Rectal smooth muscle tissue (tissue), 1 donor: ENCODE measurements around the gene PSAPL1.

Experiments used
- H3K27ac ChIP-seq: one replicate; pipeline ENCODE4 v1.7.0; 2013; ENCODE audit warnings: low read depth, low read length, inconsistent platforms
- H3K27me3 ChIP-seq: one replicate; pipeline ENCODE4 v1.7.0; 2013; ENCODE audit warnings: low read length; ENCODE audit not compliant: control insufficient read depth, insufficient read depth
- H3K36me3 ChIP-seq: one replicate; pipeline ENCODE4 v1.7.0; 2013; ENCODE audit warnings: low read length; ENCODE audit not compliant: control insufficient read depth, insufficient read depth
- H3K4me1 ChIP-seq: one replicate; pipeline ENCODE4 v1.7.0; 2013; ENCODE audit warnings: low read length; ENCODE audit not compliant: control insufficient read depth, insufficient read depth
- H3K4me3 ChIP-seq: one replicate; pipeline ENCODE4 v1.7.0; 2013; ENCODE audit warnings: low read length
- H3K9ac ChIP-seq: one replicate; pipeline ENCODE4 v1.7.0; 2013; ENCODE audit warnings: low read length

PSAPL1 gene

GRCh38 chr4:7388627-7389026 lies 46.1 kb downstream of the PSAPL1 start:
- Histone ChIP-seq H3K27me3 (no peaks in the 10 kb centered on the region), H3K9ac (no peak overlapping the region), H3K4me1 (no peaks in the 10 kb centered on the region), H3K36me3 (no peaks in the 10 kb centered on the region), H3K27ac (no peak overlapping the region), H3K4me3 (no peak overlapping the region)

GRCh38 chr4:7387925-7388324 lies 46.8 kb downstream of the PSAPL1 start:
- no peaks in the 10 kb centered on the region for H3K27me3 ChIP-seq
- no peaks in the 10 kb centered on the region for H3K36me3 ChIP-seq
- H3K4me1 ChIP-seq = no peaks in the 10 kb centered on the region
- no peak overlapping the region for H3K27ac ChIP-seq
- H3K4me3 ChIP-seq = no peak overlapping the region
- H3K9ac ChIP-seq = no peak overlapping the region

GRCh38 chr4:7384929-7385890 lies 49.5 kb downstream of the PSAPL1 start:
- no peak overlapping the region for H3K9ac ChIP-seq
- H3K27me3 ChIP-seq = no peaks in the 10 kb centered on the region
- no peak overlapping the region for H3K27ac ChIP-seq
- H3K4me3 ChIP-seq = no peak overlapping the region
- H3K4me1 ChIP-seq = peaks cover 1% of the 10 kb centered on the region
- H3K36me3 ChIP-seq = no peaks in the 10 kb centered on the region

- no peak overlapping the region for H3K9ac ChIP-seq
- no peak overlapping the region for H3K27ac ChIP-seq
- H3K36me3 ChIP-seq = no peaks in the 10 kb centered on the region
- H3K4me3 ChIP-seq = no peak overlapping the region
- H3K4me1 ChIP-seq = peaks cover 9% of the 10 kb centered on the region
- H3K27me3 ChIP-seq = no peaks in the 10 kb centered on the region
These were observed 50.5 kb downstream of the PSAPL1 start for GRCh38 chr4:7384003-7384928.

GRCh38 chr4:7383266-7383665 lies 51.5 kb downstream of the PSAPL1 start:
- Histone ChIP-seq H3K27ac (no peak overlapping the region), H3K9ac (no peak overlapping the region), H3K4me1 (peaks cover 11% of the 10 kb centered on the region), H3K4me3 (no peak overlapping the region), H3K36me3 (no peaks in the 10 kb centered on the region), H3K27me3 (no peaks in the 10 kb centered on the region)

GRCh38 chr4:7382634-7383014 lies 52.1 kb downstream of the PSAPL1 start:
- no peaks in the 10 kb centered on the region for H3K27me3 ChIP-seq
- no peaks in the 10 kb centered on the region for H3K36me3 ChIP-seq
- H3K4me3 ChIP-seq = no peak overlapping the region
- no peak overlapping the region for H3K9ac ChIP-seq
- H3K27ac ChIP-seq = no peak overlapping the region
- peaks cover 11% of the 10 kb centered on the region for H3K4me1 ChIP-seq

- Histone ChIP-seq H3K36me3 (no peaks in the 10 kb centered on the region), H3K27ac (no peak overlapping the region), H3K27me3 (no peaks in the 10 kb centered on the region), H3K9ac (no peak overlapping the region), H3K4me3 (no peak overlapping the region), H3K4me1 (peaks cover 11% of the 10 kb centered on the region)
These were observed 52.7 kb downstream of the PSAPL1 start for GRCh38 chr4:7381890-7382633.

- no peak overlapping the region for H3K9ac ChIP-seq
- no peak overlapping the region for H3K27ac ChIP-seq
- H3K4me3 ChIP-seq = no peak overlapping the region
- H3K36me3 ChIP-seq = no peaks in the 10 kb centered on the region
- peaks cover 11% of the 10 kb centered on the region for H3K4me1 ChIP-seq
- H3K27me3 ChIP-seq = no peaks in the 10 kb centered on the region
These were observed 53.4 kb downstream of the PSAPL1 start for GRCh38 chr4:7381221-7381889.
